ENCODE measurements around the gene TEX35.
A peak's percentile ranks its signal among the peaks of the same experiment; 100 is the strongest.

TEX35 gene

DNA sequence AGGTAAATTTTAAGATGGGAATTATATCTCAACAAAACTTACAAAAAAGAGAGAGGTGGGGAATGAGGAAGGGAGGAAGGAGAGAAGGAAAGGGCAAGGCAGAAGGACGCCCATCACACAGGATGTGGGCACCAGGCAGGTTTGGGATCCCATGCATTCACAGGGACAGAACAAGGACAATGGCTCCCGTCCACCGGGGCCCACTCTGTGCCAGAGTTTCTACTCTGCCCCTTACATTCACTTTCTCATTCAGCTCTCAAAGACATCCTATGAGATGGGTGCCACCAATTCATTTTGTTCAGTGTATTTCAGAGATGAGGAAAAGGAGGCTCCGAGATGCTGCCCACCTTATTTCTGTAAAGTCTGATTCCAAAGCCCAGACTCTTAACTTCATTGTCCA lies 23.5 kb upstream of the TEX35 start:
- no peaks in the 10 kb centered on the region for H3K9me3 Mint-ChIP-seq
- no peak overlapping the region for H3K27ac Mint-ChIP-seq
- peaks cover 4% of the 10 kb centered on the region for H3K27me3 Mint-ChIP-seq
- no peaks in the 10 kb centered on the region for H3K4me1 Mint-ChIP-seq
- H3K4me3 Mint-ChIP-seq, result no peak overlapping the region
- no peaks in the 10 kb centered on the region for H3K36me3 Mint-ChIP-seq

DNA sequence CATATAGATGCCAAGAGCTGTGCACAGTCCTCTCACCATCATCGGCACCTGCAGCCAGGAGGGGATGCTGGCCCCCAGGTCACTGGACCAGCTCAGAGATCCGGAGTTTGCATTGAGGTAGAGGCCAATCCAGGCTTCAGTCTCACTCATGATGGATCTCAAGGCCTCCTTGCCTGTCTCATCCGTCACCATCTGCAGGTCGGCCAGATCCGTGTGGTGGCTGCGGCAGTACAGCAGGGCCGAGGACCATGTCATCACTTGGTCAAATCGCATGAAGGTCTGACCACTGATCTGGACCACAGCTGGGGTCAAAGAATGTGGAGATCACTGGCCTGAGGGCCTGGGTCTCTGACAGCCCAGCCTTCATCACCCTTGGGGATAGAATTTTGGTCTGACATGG lies 22.8 kb upstream of the TEX35 start:
- H3K27me3 Mint-ChIP-seq, result peaks cover 4% of the 10 kb centered on the region
- no peak overlapping the region for H3K4me3 Mint-ChIP-seq
- H3K4me1 Mint-ChIP-seq, result no peaks in the 10 kb centered on the region
- no peaks in the 10 kb centered on the region for H3K36me3 Mint-ChIP-seq
- no peaks in the 10 kb centered on the region for H3K9me3 Mint-ChIP-seq
- no peak overlapping the region for H3K27ac Mint-ChIP-seq

DNA sequence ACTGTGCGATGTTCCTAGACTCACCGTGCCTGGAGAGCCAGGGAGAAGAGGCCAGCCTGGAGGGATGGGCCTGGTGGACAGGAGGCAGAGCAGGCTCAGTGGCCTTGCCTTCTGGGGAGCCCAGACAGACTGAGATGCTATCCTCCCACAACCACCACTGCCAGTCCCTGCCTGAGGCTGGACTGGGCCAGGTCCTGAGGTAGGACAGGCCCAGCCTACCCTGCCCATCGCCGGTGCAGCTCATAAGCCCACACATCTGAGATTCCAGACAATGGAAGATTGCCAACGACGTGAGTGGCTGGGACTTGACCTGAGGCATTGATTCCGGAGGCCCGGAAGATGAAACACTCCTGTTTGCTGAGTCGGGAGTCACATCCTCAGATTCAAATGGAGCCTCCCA lies 21.9 kb upstream of the TEX35 start:
- Mint-ChIP-seq H3K27me3 (peaks cover 4% of the 10 kb centered on the region), H3K4me3 (no peak overlapping the region), H3K36me3 (no peaks in the 10 kb centered on the region), H3K9me3 (no peaks in the 10 kb centered on the region), H3K4me1 (no peaks in the 10 kb centered on the region), H3K27ac (no peak overlapping the region)

DNA sequence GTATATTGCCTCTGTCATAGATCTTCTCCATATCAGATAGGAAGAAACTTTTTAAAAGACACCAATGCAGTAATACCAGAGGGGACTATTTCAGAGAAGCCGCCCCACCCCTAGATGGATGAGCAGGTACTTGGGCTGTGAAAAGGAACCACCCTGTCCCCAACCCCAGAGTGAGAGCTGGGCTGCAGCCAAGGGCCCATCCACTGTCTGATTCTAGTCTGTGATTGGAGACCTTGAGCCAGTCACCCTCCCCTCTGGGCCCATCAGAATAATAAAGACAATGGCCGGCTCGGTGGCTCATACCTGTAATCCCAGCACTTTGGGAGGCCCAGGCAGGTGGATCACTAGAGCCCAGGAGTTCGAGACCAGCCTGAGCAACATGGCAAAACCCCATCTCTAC lies 21.2 kb upstream of the TEX35 start:
- H3K4me3 Mint-ChIP-seq, result no peak overlapping the region
- H3K36me3 Mint-ChIP-seq, result no peaks in the 10 kb centered on the region

DNA sequence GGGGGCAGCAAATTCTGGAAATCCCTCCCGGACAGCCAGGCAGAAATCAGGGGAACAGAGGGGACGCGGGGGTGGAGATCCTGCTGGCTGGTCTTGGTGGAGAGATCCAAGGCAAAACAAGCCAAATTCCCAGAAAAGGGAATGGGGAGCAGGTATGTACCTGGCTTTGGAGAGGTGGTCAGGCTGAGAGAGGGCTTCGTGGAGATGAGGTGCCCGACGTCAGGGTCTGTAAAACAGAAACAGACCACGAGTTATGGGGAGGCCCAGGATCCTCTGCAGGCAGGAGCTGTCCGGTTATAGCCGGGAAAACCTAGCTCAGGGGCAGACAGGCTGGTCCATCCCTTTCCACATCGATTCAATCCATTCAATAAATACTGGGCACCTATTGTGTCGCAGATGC lies 20.6 kb upstream of the TEX35 start:
- Mint-ChIP-seq H3K4me1 (no peaks in the 10 kb centered on the region), H3K9me3 (no peaks in the 10 kb centered on the region), H3K27me3 (peaks cover 4% of the 10 kb centered on the region), H3K27ac (no peak overlapping the region), H3K4me3 (no peak overlapping the region), H3K36me3 (no peaks in the 10 kb centered on the region)

More for the DNA sequence above, 21.2 kb upstream of the TEX35 start:
- peaks cover 4% of the 10 kb centered on the region for H3K27me3 Mint-ChIP-seq
- no peaks in the 10 kb centered on the region for H3K9me3 Mint-ChIP-seq
- H3K4me1 Mint-ChIP-seq, result no peaks in the 10 kb centered on the region
- no peak overlapping the region for H3K27ac Mint-ChIP-seq

DNA sequence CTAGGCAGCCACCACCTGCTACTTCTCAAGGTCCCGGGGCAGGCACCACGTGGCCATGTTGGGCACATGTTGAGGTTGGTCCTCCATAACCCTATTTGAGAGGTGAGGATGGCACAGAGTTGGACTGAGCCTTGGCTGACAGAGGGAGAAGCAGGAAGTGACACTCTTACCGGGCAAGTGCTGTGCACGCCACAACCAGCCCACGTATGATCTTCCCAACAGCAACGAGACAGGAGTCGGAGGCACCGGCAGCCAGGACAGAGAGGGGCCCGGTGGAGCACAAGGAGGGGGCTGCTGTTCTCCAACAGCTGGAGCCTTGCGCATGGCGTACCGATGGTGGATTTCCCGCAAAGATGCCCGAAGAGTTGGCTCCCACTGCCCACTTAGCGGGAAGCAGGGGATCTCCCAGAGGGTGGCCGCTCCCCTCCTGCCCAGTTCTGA lies 19.6 kb upstream of the TEX35 start:
- Mint-ChIP-seq H3K4me1 (no peaks in the 10 kb centered on the region), H3K4me3 (no peak overlapping the region), H3K27me3 (no peaks in the 10 kb centered on the region), H3K36me3 (no peaks in the 10 kb centered on the region), H3K27ac (no peak overlapping the region), H3K9me3 (no peaks in the 10 kb centered on the region)

DNA sequence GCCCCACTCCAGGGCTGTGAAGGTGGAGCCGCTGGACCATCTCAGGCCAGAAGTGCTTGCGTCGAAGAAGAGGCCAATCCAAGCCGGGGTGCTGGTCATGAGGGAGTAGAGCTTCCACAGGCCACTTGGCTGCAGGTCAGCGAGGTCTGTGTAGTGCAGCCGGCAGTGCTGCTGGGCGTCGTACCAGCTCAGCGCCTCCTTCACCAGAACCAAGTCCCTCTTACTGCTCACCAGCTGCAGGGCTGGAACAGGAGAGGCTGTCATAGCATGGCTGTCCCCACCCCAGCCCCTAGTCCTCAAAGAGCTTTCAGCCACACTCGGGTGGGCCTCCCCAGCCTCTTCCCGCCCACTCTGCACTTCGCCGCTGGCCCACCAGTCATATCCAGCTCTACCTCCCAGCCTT lies 18.3 kb upstream of the TEX35 start:
- peak overlapping the region; percentile 65 for H3K27ac Mint-ChIP-seq

DNA sequence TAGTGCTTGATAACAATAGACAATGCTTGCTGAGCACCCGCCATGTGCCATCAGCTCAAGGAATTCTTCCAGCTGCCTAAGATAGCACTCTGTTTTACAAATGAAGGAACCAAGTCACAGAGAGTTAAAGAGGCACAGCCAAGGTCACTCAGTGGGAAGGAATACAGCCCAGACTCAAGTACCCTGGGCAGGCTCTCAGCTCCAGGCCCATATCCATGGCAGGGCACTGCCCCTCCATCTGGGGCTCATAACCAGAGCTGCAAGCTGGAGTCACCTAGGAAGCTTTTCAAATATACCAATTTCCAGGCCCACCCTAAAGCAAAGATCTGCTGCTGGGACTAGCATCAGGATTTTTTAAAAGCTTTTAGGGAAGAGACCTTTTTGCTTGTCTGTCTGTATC lies 17.8 kb upstream of the TEX35 start:
- no peak overlapping the region for H3K4me3 Mint-ChIP-seq
- H3K27ac Mint-ChIP-seq, result no peak overlapping the region
- H3K36me3 Mint-ChIP-seq, result no peaks in the 10 kb centered on the region
- H3K27me3 Mint-ChIP-seq, result no peaks in the 10 kb centered on the region
- H3K9me3 Mint-ChIP-seq, result no peaks in the 10 kb centered on the region
- H3K4me1 Mint-ChIP-seq, result no peaks in the 10 kb centered on the region

More for the DNA sequence above, 18.3 kb upstream of the TEX35 start:
- Mint-ChIP-seq H3K36me3 (no peaks in the 10 kb centered on the region), H3K4me1 (no peaks in the 10 kb centered on the region), H3K4me3 (no peak overlapping the region), H3K9me3 (no peaks in the 10 kb centered on the region), H3K27me3 (no peaks in the 10 kb centered on the region)

DNA sequence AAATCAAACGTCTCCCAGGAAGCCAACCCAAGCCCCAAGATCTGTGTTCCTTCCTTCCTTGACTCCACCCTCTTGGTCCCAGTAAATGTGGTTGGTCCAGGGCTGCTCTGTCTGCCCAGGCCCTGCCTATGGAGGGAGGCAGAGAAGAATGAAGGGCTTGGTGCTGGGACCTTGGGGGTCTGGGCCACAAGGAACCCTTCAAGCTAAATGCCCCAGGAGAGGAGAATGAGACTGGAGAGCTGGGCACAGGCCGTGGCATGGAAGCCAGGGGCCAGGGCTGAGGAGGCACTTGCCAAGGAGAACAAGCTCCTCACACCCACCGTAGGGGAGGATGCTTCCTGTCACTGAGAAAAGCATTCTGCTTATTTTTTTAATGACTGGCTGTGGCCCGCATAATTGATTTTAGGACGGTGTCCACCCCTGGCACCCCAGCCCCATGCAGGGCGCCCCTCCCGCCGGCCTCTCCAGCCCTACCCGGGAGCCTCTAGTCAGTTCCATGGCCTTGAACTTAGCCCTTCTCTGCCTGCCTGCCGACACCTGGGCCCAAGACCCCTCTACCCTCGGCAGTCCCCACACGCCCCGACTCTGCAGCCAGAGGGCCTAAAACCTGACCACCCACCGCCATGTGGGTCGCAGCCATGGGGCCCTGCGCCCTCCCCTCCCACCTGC lies 17.0 kb upstream of the TEX35 start:
- H3K27ac Mint-ChIP-seq, result no peak overlapping the region
- no peaks in the 10 kb centered on the region for H3K27me3 Mint-ChIP-seq
- no peaks in the 10 kb centered on the region for H3K36me3 Mint-ChIP-seq
- H3K4me1 Mint-ChIP-seq, result no peaks in the 10 kb centered on the region
- H3K9me3 Mint-ChIP-seq, result no peaks in the 10 kb centered on the region
- H3K4me3 Mint-ChIP-seq, result no peak overlapping the region

DNA sequence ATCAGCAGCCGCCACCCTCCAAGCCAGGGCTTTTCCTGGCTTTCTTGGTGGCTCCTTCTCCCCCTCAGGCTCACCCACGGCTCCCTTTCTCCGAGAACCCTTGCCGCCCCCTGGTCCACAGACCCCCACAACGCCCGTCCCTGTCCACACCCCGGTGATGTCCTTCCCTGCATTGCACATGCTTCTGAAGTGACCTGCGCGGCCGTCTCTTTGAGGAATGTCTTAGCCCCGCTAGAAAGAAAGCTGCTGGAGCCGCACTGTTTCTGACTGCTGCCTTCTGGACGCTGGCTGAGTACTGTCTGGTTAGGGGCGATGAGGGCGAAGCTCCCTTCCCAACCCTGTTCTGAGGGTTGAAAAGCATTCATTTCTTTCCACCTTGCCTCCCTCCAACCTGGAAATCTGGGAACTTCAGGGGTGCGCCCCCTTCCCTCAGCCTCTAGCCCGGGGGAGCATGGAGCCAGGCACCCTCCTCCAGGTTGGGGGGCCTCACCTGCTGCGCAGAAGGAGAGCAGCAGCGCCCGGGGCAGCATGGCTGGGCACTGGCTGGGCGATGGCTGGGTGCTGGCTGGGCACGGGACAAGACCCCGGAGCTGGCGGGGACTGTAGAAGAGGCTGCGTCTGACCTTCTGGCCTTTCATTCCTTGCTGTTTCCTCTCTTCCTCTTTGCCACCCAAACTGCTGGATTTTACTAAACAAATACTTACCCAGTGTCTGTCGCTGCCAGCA lies 16.3 kb upstream of the TEX35 start, which contains the start of gene CLEC20A:
CLEC20A (minus strand) TSS at position 555 of the 726 bp plus-strand sequence; CDS start at position 530, 25 bp downstream.
- Mint-ChIP-seq H3K36me3 (no peaks in the 10 kb centered on the region), H3K27me3 (no peaks in the 10 kb centered on the region), H3K4me3 (no peak within 1 kb of the TSS), H3K27ac (no peak within 1 kb of the TSS), H3K9me3 (no peaks in the 10 kb centered on the region), H3K4me1 (no peaks in the 10 kb centered on the region)

DNA sequence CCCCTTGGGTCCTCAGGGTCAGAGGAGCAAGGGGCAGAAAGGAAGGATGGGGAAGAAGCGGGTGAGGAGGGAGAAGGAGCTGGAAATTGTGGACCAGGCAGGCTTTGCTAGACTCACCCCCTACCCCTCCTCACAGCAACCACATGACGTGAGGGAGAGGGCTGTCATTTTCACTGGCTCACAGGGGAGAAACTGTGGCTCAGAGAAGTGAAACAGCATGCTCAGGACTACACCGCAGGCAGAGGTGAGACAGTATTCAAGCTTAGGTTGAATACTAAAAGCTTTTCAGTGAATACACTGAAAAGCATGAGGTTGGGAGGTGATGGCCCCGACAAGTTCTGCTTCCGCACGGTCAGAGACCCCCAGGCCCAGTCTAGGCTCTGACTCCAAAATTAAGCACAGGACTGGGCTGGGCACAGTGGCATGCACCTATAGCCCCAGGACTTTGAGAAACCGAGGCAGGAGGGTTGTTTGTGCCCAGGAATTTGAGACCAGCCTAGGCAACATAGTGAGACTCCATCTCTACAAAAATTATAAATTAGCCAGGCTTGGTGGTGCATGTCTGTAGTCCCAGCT lies 14.9 kb upstream of the TEX35 start:
- no peak overlapping the region for H3K4me3 Mint-ChIP-seq
- no peak overlapping the region for H3K27ac Mint-ChIP-seq
- H3K4me1 Mint-ChIP-seq, result no peaks in the 10 kb centered on the region
- H3K9me3 Mint-ChIP-seq, result no peaks in the 10 kb centered on the region
- H3K36me3 Mint-ChIP-seq, result no peaks in the 10 kb centered on the region
- no peaks in the 10 kb centered on the region for H3K27me3 Mint-ChIP-seq

DNA sequence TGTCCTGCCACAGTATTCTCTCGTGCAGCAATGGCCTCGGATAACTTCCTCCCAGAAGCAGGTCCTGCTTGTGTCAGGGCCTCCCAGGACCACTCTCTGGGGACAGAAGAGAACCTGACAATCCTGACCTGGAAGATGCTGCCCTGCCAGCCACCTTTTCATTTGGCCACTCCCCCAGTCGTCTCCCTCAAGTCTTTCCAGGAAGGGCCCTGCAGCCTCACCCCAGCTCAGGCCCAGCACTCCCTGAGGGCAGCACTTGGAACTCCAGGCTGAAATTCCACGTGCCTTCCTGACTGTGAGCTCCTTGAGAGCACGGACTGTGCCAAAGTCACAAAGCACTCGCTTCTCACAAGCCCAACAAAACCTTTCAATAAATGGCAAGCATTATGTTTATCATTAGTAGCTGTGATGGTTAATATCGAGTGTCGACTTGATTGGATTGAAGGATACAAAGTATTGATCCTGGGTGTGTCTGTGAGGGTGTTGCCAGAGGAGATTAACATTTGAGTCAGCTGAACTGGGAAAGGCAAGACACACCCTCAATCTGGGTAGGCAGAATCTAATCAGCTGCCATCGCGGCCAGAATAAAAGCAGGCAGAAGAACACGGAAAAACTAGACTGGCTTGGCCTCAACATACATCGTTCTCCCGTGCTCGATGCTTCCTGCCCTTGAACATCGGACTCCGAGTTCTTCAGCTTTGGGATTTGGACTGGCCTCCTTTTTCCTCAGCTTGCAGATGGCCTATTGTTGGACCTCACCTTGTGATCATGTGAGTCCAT lies 13.8 kb upstream of the TEX35 start:
- Mint-ChIP-seq H3K9me3 (no peaks in the 10 kb centered on the region), H3K36me3 (no peaks in the 10 kb centered on the region), H3K27me3 (no peaks in the 10 kb centered on the region), H3K4me3 (no peak overlapping the region), H3K27ac (no peak overlapping the region), H3K4me1 (no peaks in the 10 kb centered on the region)

DNA sequence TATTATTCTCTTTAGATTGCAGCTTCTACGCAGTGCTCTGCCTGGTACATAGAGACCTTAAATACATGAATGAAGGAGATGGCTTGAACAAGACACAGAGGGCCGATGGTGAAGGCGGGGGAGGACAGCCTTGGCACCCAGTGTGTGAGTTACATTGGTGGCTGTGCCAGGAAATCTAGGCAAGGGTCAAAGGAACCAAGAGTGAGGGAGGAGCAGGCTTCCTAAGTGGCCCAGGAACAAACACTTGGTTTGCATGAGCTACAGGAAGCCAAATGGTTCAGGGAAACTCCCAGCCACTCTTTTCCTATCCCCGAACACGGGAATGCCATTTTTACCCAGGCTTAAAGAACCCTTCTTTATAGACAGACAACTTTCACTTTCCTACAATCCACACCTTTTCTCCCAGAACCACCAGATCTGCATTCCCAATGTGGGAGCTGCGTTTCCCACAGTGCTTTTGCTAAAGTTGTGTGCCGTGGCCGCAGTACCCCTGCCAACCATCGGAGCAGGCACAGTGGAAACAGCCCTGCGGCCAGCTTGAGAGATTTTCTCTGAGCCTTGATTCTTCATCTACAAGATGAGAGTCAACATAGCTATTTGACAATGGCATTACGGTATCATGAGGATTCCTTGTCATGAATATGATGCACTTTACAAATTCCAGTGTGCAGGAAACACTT lies 12.7 kb upstream of the TEX35 start:
- Mint-ChIP-seq H3K4me3 (no peak overlapping the region), H3K36me3 (no peaks in the 10 kb centered on the region), H3K4me1 (no peaks in the 10 kb centered on the region), H3K27ac (no peak overlapping the region), H3K27me3 (no peaks in the 10 kb centered on the region), H3K9me3 (no peaks in the 10 kb centered on the region)

DNA sequence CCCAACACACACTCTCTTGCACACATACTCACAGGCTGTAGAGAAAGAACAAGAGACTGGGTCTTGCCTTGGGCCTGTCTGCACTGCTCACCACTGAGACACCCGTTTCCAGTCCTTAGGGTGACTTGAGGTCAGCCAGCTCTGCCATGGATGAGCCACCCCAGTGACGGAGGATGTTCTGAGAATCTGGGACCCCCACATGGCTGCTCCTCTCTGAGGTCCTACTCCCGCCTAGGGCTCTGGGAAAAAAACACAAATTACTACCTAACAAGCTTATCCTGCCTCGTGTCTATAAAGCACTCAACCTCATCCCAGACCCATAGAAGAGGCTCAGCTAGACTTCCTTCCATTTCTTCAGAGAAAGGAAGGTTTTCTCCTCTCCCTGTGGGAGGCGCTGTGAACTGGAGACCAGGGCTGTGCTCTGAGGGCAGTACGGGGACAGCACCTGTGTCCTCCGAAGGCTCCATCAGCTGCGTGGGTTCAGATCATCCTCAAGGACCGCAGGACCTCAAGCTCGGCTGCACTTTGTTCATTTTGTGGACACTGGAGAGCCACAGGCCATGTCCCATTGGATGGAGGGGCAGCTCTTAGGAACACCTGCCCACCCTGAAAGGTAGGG lies 11.9 kb upstream of the TEX35 start:
- no peaks in the 10 kb centered on the region for H3K27me3 Mint-ChIP-seq
- no peaks in the 10 kb centered on the region for H3K4me1 Mint-ChIP-seq
- H3K9me3 Mint-ChIP-seq, result no peaks in the 10 kb centered on the region
- no peak overlapping the region for H3K4me3 Mint-ChIP-seq
- H3K36me3 Mint-ChIP-seq, result no peaks in the 10 kb centered on the region
- H3K27ac Mint-ChIP-seq, result no peak overlapping the region
